ENCODE results near the gene FBXO34.

FBXO34 gene

DNA sequence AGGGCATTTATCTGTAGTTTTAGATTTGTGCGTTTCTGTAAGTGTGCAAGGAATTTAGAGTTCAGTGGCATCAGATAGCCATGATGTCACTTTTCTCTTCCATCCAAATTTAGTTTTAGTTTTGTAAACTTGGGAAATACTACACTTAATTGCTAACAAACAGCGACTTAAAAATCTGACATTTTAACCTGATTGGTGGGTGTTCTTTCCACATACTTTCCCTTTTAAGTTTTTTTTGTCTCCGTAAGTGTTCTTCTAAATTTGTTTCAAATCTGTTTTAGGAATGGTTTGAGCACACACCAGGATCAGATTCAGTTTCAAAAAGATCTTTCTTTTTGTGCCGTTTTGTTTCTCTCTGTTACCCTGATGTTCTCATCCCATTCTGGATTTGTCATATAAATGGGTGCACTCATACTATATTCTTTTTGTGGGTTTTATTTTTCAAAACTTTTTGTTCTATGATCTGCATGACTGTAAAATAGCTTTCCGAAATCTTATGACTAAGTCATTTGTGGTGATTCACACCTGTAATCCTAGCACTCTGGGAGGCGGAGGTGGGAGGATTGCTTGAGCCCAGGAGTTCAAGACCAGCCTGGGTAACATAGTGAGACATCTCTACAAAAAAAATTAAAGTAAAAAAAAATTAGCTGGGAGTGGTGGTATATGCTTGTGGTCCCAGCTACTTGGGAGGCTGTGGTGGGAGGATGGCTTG is 58.9 kb downstream of the FBXO34 start:
- no peak overlapping the region for H3K4me3 ChIP-seq (ENCODE audit: low read depth, low read length)
- TF ChIP-seq CTCF (IDR thresholded peaks at IDR 0.05; ENCODE audit: insufficient read depth, low read depth, low read length, missing control alignments) = no peak

DNA sequence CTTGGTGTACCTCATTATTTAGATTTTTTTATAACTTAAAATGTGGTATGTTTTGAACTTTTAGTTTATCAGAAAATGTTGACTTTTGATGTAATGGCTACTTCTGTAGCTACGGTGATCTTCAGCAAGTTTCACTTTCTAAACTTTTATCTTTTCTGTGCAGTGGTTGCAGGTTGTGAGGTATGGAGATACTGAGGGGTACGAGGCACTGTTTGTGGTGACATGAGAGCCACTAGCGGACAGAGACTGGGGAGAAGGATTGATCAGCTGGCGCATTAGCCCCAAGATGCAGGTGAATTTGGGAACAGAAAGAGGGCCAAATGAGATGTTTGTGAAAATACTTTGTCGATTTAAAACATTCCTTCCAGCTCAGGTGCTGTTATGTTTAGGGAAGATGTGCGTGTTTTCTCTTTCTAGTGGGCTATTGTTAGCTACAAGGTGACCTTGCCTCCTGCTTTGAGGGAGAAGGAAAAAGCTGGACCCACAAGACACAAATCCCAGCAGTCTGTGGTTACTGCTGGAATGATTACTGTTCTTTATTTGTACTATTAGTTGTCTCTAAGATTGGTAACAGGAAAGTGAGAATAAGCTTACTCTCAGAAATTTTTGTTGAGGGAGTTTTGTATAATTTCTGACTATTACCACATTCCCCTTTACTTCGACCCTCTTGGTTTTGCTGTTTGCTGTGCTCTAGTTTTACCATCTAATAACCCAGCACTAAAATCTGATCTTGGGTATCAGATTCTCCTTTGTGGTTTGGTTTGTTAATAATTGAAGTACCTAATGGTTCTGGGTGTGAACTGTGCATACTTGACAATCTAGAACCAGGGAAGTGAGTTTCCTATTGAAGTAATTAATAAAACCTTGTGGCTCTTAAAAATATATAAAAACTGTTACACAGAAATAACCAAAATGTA is 61.7 kb downstream of the FBXO34 start:
- TF ChIP-seq CTCF (IDR thresholded peaks at IDR 0.05; ENCODE audit: insufficient read depth, low read depth, low read length, missing control alignments) = no peak
- peak; percentile 61 for DNase-seq (ENCODE audit: low read depth)
- peak overlapping the region; percentile 27 for H3K4me3 ChIP-seq (ENCODE audit: low read depth, low read length)

More for the DNA sequence above, 58.9 kb downstream of the FBXO34 start:
- DNase-seq (ENCODE audit: low read depth) = no peak

GRCh38 chr14:55333711-55334485 is 62.7 kb downstream of the FBXO34 start:
- TF ChIP-seq CTCF (IDR thresholded peaks at IDR 0.05; ENCODE audit: insufficient read depth, low read depth, low read length, missing control alignments) = no peak
- peak; percentile 48 for DNase-seq (ENCODE audit: low read depth)
- no peak overlapping the region for H3K4me3 ChIP-seq (ENCODE audit: low read depth, low read length)

- DNase-seq (ENCODE audit: low read depth) = no peak
- H3K4me3 ChIP-seq (ENCODE audit: low read depth, low read length) = no peak overlapping the region
- TF ChIP-seq CTCF (IDR thresholded peaks at IDR 0.05; ENCODE audit: insufficient read depth, low read depth, low read length, missing control alignments) = no peak
Measured at GRCh38 chr14:55336162-55336561, 64.9 kb downstream of the FBXO34 start.

DNA sequence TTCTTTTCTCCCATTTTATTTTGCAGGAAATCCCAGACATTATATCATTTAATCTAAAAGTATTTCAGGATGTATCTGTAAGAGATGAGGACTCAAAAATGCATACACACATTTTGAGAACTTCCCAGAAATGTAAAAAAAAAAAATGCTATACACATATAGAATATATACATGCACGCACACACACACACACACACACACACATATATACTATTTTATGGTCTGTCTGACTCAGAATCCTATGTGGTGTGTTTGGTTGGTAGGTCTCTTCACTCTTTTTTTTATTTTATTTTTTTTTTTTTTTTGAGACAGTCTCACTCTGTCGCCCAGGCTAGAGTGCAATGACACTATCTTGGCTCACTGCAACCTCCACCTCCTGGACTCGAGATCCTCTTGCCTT is 65.5 kb downstream of the FBXO34 start:
- H3K4me3 ChIP-seq (ENCODE audit: low read depth, low read length) = no peak overlapping the region
- no peak for DNase-seq (ENCODE audit: low read depth)
- TF ChIP-seq CTCF (IDR thresholded peaks at IDR 0.05; ENCODE audit: insufficient read depth, low read depth, low read length, missing control alignments) = no peak

DNA sequence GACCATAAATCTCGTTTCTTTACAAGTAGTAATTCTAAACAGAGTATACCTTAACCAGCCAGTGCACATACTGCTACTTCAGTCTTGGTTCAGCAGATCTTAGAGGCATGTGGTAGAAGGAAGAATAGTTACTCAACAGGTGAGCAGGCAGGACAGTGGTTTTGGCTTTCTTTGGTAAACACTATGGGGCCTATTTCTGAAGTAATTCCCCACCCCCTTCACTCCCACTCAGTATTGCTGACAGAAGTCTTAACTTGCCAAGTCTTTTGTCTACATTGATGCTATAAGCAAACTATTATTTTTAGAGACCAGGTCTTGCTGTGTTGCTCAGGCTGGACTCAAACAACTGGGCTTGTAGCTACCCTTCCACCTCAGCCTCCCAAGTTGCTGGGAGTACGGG is 68.5 kb downstream of the FBXO34 start:
- peak; percentile 50 for DNase-seq (ENCODE audit: low read depth)
- no peak for TF ChIP-seq CTCF (IDR thresholded peaks at IDR 0.05; ENCODE audit: insufficient read depth, low read depth, low read length, missing control alignments)
- no peak overlapping the region for H3K4me3 ChIP-seq (ENCODE audit: low read depth, low read length)

Measured in GM12865 (cell line).